ENCODE results near the gene PGPEP1.
A peak's percentile ranks its signal among the peaks of the same experiment; 100 is the strongest.

DNA sequence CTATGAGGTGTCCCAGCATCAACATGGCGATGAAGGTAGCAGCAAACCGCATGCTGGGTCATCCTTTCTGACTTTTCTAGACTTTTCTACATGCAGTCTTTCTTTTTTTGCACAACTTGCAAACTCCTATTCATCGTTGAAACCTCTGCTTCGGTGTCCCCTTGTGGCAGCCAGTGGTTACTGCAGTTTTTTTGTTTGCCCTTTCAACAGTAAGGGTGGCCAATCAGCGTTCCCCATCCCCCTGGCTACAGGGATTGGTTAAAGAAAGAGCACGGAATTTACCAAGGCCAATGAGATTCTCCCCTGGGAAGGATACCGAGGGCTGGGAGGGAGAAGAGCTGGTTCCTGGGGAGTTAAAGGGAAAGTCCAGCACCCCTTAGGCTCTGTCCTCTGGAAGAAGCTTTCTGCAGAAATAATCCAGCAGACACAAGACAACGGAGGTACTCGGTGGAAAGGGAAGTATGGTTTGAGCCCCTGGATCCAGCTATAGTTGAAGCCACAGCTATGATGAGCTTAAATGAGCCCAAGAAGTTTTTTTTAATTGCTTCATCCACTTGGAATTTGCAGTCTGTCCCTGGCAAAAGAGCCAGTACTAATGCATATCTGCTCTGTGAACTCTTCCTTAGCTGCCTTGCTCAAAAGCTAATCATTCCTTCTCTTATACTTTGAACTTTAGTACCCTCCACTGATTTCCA, 11.9 kb upstream of the PGPEP1 start:
- TF ChIP-seq POLR2AphosphoS5 (IDR thresholded peaks at IDR 0.05) (peak in 1 of 3 donors; percentile 87), POLR2A (IDR thresholded peaks at IDR 0.05) (no peak)
